ENCODE data around the gene STK25.

Gene STK25

GRCh38 chr2:241508240-241509154, at the start of gene STK25:
Gene STK25 (minus strand): TSS chr2:241508584. CDS start chr2:241508035, 549 bp downstream.
- DNase-seq, result peak; percentile 97

- DNase-seq, result no peak
Measured at GRCh38 chr2:241556746-241557145, 48.4 kb upstream of the STK25 start.

- no peak for DNase-seq
Measured at GRCh38 chr2:241555711-241556110, 47.3 kb upstream of the STK25 start.

GRCh38 chr2:241554610-241555322, 46.4 kb upstream of the STK25 start:
- DNase-seq, result no peak

DNA sequence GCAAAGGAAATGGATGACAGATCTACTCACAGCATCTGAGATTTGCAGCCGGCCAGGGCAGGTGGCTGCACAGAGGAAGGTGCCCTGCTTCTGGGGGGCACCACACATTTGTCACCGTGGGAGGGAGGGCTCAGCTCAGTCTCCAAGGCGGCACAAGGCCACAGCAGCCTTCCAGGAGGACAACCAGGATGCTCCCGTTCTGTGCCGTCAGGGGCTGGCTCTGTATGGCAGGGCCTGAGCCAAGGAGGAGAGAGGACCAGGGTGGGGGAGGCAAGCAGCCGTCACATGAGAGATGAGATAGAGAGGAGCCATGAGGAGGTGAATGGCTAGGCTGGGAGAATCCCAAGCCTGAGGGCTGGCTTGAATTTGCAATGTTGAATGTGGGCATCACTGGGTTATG, 45.6 kb upstream of the STK25 start:
- DNase-seq, result no peak

DNA sequence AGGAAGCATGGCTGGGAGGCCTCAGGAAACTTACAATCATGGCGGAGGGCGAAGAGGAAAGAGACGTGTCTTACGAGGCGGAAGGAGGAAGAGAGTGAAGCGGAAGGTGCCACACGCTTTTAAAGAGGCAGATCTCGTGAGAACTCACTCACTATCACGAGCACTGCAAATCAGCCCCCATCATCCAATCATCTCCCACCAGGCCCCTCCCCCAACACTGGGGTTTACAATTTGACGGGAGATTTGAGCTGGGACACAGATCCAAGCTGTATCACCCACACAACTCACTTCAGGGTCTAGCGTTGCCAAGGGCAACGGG, 45.1 kb upstream of the STK25 start:
- no peak for DNase-seq

DNA sequence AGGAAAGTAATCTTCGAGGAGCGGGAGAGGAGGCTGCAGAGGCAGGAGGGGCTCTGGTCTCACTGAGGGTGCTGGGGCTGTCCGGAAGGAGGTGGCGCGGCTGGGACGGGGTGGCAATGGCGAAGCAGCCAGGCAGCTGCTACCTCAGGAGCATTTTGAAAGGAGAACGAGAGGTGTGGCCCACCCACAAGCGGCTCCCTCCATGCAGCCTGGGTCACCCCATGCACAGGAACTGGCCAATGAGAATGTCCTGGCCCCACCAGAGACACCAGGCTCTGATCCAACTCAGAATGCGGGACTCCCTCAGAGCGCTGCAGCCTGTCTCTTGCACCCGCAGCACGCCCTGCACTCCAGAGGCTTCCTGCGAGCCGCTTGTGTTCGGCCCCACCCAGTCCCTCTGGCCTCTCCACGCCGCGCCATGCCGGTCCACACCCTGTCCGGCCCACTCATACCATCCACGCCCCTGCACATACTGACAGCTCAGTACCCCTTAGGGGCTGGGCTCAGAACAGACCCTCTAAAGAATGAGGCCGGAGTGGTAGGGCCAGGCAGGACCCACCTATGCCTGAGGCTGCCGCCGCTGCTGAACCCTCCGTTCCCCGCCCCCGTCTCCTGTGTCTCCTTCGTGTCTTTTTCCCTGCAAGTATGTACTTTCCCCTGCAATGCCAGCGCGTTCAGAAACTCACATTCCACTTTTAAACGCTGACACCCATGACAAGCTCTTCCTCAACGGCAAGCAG, 43.8 kb upstream of the STK25 start:
- no peak for DNase-seq

DNA sequence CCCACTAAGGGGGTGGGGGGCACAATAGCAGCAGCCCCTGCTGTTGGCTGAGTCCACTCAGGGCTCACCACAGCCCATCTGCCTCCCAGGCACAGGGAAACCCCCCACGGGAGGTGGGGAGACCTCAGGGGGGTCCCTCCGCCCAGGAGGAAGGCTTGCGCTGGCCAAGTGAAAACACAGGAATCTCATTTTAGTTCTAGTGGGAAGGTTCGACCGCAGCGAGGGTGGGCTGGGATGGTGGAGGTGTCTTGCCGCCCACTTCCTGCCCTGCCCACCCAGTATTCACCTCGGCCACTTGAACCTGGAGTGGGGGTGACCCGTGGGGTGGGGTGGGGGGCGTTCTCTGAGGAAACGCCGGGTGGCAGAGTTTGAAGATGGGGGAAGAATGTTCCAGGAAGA, 43.2 kb upstream of the STK25 start:
- no peak for DNase-seq

GRCh38 chr2:241550616-241551580, 42.5 kb upstream of the STK25 start:
- DNase-seq, result no peak

DNA sequence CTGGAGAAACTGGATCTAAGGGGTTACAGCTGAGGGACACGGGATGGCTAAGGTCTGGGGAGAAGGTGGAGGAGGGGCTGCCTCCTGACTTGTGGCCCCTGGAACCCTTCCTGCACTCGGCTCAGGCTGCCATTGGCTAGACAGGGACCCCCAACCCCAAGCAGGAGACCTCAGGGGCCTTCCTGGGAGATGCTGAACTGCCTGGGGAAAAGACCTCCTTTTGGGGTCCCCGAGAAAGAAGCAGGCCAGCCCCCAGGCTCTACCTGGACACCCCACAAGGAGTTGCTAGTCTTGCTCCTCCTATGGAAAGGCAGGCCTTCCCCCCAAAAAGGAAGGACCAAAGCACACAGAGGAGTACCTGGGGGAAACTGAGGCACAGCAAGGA, 40.1 kb upstream of the STK25 start:
- no peak for DNase-seq

GRCh38 chr2:241547781-241548450, 39.5 kb upstream of the STK25 start:
- no peak for DNase-seq

DNA sequence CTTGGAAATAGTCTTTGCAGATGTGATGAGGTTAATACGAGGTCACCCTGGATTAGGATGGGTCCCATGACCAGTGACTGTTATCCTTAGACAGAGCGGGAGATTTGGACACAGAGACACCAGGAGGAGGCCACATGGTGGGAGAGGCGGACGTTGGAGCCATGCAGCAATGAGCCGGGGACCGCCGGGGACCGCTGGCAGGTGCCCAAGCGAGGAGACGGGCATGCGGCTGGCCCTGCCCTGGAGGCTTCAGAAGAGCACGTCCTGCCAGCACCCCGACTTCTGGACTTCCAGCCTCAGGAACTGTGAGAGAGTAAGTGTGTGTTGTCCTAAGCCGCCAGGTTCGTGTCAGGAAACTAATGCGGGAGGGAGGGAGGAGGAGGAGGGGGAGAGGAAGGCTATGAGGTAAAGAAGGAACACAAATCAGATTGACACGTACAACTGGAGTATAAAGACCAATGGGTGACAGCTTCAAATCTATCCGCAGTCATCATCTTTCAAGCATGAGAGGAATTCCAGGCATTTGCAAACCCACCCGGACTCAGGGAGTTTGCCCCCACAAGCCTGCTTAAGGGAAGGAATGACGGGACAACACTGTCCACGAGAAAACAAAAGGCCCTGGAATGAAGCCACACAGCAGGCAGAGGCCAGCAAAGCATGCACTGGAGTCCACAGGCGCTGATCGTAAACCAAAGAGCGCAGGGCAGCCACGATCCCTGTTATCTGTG, 38.6 kb upstream of the STK25 start:
- no peak for DNase-seq

DNA sequence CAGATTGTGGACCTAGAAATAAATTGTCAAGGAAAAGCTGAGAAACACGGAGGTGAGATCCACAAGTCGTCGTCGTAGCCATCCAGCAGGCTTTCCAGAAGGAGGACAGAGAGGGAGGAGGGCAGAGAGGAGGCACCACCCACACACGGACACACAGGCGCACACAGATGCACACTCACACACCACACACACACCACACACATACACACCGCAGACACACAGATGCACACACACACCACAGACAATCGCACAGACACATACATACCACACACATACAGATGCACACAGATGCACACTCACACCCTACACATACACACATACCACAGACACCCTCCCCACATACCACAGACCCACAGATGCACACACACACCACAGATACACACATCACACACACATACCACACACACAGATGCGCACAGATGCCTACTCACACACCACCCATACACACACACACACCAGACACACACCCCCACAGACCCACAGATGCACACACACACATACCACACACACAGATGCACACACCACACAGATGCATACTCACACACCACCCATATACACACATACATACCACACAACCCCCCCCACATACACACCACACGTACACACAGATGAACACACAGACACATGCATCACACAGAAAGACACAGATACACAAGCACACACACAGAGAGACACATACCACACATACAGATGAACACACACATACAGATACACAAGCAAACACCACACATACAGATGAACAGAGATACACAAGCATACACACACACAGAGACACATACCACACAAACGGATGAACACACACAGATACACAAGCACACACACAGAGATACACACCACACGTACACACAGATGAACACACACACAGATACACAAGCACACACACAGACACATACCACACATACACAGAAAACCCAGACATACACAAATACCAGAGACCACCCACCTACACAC, 37.4 kb upstream of the STK25 start:
- DNase-seq, result no peak

DNA sequence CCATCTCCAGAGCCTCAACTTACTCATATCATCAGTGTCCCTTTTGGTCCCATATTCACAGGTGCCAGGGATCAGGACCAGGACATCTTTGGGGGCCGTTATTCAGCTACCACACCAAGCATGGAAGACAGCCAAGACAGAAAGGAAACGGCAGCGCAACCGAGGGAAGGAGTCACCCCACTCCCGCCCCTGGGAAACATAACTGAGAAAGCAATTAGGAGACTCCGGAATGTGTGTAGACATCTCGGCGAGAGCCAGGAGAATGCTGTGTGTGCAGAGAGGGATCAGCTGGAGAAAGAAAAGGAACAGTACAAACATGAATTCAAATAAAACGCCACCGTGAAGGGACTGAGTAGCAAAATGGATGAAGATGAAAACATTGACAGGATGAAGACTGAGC, 36.7 kb upstream of the STK25 start:
- DNase-seq, result no peak

- DNase-seq, result no peak
Measured at GRCh38 chr2:241542278-241542605, 33.9 kb upstream of the STK25 start.

DNA sequence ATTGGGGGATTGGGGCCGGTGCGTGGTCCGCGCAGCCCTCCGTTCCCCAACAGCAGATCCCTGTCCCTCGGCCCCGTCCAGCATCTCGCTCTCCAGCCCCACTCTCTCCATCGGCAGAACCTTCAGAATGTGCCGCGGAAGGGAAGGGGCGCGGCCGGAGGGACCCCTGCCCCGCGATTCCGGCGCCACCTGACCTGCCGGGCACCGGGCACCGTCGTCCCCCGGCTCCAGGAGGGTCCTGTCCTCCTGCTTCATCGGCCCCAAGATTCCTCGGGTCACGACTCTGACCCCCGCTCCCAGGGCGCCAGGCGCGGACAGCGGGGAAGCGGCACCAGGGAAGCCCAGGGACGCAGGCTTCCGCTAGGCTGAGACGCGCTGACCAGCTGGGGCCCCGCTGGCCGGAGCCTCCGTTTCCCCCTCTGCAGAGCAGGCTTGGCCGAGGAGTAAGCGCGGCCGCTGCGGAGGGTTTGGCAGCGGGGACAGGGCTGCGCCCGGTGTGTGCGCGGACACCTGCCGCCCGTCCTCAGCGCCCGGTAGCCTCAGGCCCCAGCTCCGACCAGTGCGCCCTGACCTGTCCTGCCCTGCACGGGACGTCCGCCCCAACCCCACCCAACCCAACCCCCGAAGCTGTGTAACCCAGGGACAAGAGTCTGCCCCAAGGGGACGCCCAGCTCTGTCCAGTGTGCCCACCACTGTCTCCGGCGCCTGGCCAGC, 33.3 kb upstream of the STK25 start:
- no peak for DNase-seq

- peak; percentile 42 for DNase-seq
Measured at GRCh38 chr2:241540771-241541561, 32.6 kb upstream of the STK25 start.

GRCh38 chr2:241540401-241540770, 32.0 kb upstream of the STK25 start:
- no peak for DNase-seq

Data from NCI-H1436 (cell line).